ENCODE data around the gene PAMR1. TPM values are rescaled to one million over a fixed set of nuclear protein-coding genes. Genes with fewer than 3 reads are reported as not detected.

PAMR1 gene
- total RNA-seq, 1 experiment from 2014 or later: not detected

GRCh38 chr11:35478471-35479091 is 46.8 kb downstream of the PAMR1 start:
- no peak for DNase-seq (ENCODE audit: low read depth)
- in situ Hi-C loops (cut with HindIII; ENCODE audit: low pct_unique_long_range_greater_than_20kb, low sequenced_read_pairs): no loop called here

DNA sequence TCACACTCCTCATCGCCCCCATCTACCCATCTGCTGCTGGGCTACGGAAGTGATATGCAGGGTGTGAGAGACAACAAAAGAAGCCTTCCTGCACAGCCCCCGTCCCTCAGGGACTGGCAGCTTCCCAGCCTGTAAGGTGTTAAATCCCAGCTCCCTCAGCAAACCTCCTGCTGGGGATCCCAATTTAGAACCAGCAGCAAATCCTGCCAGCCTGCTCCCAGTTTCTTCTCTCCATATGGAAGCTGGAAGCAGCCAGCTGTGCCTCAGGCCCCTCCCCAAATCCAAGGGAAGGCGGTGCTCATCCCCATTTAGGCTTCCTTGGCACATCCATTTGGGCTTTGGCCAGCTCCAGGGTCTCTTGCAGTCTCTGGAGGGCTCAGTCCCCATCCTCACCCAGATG is 47.5 kb downstream of the PAMR1 start:
- in situ Hi-C loops (cut with HindIII; ENCODE audit: low pct_unique_long_range_greater_than_20kb, low sequenced_read_pairs): no loop called here
- DNase-seq (ENCODE audit: low read depth): no peak

- in situ Hi-C loops (cut with HindIII; ENCODE audit: low pct_unique_long_range_greater_than_20kb, low sequenced_read_pairs): no loop called here
- DNase-seq (ENCODE audit: low read depth): no peak
Observed at GRCh38 chr11:35474688-35475087, 50.7 kb downstream of the PAMR1 start.

- in situ Hi-C loops (cut with HindIII; ENCODE audit: low pct_unique_long_range_greater_than_20kb, low sequenced_read_pairs): no loop called here
- DNase-seq (ENCODE audit: low read depth): no peak
Observed at GRCh38 chr11:35473795-35474374, 51.5 kb downstream of the PAMR1 start.

DNA sequence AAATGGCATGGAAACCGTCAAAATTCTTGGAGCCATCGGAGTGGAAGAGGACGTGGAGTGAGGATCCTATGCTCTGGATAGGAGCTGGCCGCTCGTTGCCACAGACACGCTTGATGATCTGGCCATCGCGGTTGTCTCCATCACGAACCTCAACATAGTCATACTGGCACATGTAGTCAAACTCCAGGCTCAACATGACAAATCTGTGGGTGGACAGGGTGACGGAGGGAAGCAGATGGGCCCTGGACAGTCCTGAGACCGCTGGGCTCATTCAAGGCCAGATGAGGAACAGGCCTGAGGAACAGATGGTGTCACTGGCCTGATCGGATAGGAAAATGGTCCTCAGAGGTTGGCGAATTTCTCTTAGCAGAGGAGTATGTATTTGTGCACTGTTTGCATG is 54.8 kb downstream of the PAMR1 start:
- in situ Hi-C loops (cut with HindIII; ENCODE audit: low pct_unique_long_range_greater_than_20kb, low sequenced_read_pairs): no loop called here
- DNase-seq (ENCODE audit: low read depth): no peak

DNA sequence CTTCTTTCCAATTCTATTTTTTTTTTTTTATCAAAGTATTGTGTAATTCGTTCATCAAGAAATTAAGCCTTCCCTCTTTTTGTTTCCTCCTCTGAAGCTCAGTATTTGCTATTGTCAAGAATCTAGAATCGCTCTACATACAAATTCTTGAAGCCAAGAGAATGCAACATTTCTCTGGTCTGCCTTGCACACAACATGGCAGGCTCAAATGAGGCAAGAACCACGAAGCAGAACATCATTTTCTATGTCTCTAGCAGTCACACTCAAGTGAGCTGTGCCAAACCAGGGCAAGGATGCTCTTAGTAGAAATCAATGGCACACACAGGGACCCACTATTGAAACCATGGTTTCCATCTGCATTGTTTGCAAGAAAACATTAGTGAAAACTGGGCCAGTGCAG is 59.4 kb downstream of the PAMR1 start:
- in situ Hi-C loops (cut with HindIII; ENCODE audit: low pct_unique_long_range_greater_than_20kb, low sequenced_read_pairs): no loop called here
- no peak for DNase-seq (ENCODE audit: low read depth)

DNA sequence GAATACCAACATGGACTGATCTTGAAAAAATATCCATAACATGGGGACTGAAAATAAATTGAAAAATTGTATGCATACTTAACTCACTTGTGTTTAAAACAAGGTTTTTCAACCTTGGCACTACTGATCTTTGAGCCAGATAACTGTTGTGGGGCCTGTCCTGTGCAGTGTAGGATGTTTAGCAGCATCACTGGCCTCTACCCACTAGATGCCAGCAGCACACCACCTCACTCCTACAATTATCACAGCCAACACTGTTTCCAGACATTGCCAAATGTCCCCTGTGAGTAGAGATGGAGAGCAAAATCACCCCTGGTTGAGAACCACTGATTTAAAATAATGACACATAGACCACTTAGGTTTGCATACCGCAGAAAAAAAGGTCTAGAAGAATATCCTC is 61.1 kb downstream of the PAMR1 start:
- in situ Hi-C loops (cut with HindIII; ENCODE audit: low pct_unique_long_range_greater_than_20kb, low sequenced_read_pairs): no loop called here
- DNase-seq (ENCODE audit: low read depth): no peak

DNA sequence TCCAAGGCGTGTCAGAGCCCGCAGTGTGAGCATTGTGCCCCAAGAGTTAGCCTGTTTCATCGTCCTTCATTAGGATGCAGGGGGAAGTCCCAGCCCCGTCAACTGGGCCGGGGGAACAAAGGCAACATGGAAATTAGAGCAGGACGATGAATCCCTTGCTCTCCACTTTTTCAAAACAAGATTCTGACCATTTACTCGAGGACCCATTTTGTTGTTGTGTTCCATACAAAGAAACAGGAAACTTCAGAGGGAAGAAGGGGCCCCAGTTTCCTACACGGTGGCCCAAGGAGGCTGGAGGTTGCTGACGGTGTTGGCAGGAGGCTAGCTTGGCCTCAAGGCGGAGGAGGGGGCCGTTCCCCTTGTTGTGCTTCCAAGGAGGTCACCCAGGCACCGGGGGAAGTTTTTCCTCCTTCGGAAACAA is 62.1 kb downstream of the PAMR1 start:
- DNase-seq (ENCODE audit: low read depth): no peak
- in situ Hi-C loops (cut with HindIII; ENCODE audit: low pct_unique_long_range_greater_than_20kb, low sequenced_read_pairs): no loop called here

DNA sequence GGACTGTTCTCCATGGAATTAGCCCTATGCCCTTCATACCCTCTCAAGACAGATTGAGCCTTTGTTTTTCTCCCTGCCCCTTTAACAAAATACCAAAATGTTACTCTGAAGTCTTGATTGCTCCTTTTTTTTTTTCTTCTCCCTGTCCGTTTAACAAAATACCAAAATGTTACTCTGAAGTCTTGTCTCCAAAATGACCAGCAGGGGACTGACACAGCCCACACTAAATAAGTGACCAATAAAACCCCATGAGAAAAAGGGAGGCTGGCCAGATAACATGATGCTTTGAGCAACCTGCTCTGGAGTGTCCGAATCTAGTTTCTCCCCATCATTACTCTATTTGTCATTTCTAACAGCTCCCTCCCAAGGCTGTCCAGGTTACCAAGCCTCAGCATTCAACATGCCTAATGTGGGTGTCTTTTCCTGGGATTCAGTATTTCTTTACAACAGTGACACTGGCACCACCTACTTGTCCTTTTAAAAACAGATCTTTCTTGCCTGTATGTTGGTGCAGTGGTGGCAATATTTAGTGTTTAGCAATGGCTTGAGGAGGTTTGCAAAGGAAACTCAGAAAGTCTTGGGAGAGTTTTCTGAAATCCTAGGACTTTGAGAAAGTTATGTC is 63.4 kb downstream of the PAMR1 start:
- in situ Hi-C loops (cut with HindIII; ENCODE audit: low pct_unique_long_range_greater_than_20kb, low sequenced_read_pairs): no loop called here
- DNase-seq (ENCODE audit: low read depth): no peak

DNA sequence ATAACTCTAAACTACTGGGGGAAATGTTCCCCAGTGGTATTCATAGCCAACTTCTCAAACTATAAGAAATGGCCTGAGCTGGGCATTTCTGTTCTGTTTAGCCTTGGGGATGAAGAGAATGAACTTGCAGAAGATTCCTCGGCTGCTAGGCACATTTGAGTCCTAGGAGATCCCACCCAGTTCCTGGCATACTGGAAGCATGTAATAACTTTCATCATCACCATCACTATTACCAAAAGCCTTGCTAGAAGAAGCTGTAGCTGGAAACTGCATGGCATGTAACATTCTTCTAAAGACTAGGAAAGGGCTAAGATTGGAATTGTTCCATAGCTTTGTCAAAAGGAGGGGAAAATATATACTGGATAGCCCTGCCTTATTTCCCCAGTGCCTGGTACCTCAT is 65.9 kb downstream of the PAMR1 start:
- DNase-seq (ENCODE audit: low read depth): no peak
- in situ Hi-C loops (cut with HindIII; ENCODE audit: low pct_unique_long_range_greater_than_20kb, low sequenced_read_pairs): no loop called here

DNA sequence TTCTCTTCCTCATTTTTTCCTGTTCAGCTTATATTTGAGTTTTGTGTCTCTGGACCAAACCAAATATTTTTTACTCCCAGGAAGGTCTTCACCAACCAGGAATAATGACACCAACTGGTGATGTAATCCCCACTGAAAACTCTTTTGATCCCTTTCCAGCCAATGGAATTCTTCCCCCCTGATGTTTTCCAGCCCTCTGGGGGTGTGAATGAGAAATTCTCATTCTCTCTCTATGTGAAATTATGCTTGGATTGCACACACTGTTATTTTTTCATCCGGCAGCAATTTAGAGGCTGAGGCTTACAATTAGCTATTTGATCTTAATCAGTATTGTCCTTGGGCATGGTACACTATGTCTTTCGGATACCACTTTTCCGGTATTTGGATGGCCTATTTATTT is 66.6 kb downstream of the PAMR1 start:
- in situ Hi-C loops (cut with HindIII; ENCODE audit: low pct_unique_long_range_greater_than_20kb, low sequenced_read_pairs): no loop called here
- DNase-seq (ENCODE audit: low read depth): no peak

DNA sequence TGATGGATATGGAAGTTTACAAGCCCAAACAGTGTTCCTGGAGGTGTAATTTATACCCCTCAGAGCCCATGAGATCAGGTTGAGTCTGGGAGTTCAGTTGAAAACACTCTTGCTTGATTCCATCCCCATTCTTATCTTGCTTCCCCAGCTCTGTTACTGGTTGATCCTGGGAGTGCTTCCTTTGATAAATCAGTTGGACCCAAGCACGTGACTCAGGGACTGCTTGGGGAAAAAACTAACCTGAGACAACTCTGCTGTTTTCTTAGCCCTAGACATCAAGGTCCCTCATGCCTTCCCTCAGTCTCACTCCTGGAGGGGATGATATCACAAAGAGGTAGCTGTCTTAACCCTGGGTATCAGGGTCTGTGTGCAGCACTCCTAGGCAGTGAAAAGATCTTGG is 71.1 kb downstream of the PAMR1 start:
- no peak for DNase-seq (ENCODE audit: low read depth)
- in situ Hi-C loops (cut with HindIII; ENCODE audit: low pct_unique_long_range_greater_than_20kb, low sequenced_read_pairs): no loop called here

GRCh38 chr11:35436581-35437250 is 88.7 kb downstream of the PAMR1 start:
- DNase-seq (ENCODE audit: low read depth): no peak

GRCh38 chr11:35433588-35433987 is 91.8 kb downstream of the PAMR1 start:
- DNase-seq (ENCODE audit: low read depth): no peak
- in situ Hi-C loops (cut with HindIII; ENCODE audit: low pct_unique_long_range_greater_than_20kb, low sequenced_read_pairs): no loop called here

More at GRCh38 chr11:35436581-35437250, 88.7 kb downstream of the PAMR1 start:
- in situ Hi-C loops (cut with HindIII; ENCODE audit: low pct_unique_long_range_greater_than_20kb, low sequenced_read_pairs): no loop called here

DNA sequence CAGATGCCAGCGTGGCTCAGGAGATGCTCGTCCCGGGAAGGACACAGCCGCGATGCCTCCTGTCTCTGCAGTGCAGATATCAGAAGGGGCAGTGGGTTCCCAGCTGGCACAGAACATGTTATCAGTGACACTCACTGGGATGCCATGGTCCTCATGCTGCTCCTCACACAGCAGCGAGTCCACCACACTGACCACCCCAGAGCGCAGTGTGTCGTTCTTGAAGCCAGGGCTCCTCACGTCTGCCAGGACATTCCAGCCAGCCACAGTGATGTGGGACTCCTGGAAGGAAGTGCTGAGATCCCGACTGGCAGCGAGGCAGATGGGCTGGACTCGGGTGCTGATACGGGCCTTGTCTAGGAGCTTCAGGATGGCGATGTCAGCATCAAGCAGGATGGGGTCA is 93.0 kb downstream of the PAMR1 start:
- in situ Hi-C loops (cut with HindIII; ENCODE audit: low pct_unique_long_range_greater_than_20kb, low sequenced_read_pairs): no loop called here
- no peak for DNase-seq (ENCODE audit: low read depth)

- in situ Hi-C loops (cut with HindIII; ENCODE audit: low pct_unique_long_range_greater_than_20kb, low sequenced_read_pairs): no loop called here
- no peak for DNase-seq (ENCODE audit: low read depth)
Observed at GRCh38 chr11:35427071-35427470, 98.3 kb downstream of the PAMR1 start.

DNA sequence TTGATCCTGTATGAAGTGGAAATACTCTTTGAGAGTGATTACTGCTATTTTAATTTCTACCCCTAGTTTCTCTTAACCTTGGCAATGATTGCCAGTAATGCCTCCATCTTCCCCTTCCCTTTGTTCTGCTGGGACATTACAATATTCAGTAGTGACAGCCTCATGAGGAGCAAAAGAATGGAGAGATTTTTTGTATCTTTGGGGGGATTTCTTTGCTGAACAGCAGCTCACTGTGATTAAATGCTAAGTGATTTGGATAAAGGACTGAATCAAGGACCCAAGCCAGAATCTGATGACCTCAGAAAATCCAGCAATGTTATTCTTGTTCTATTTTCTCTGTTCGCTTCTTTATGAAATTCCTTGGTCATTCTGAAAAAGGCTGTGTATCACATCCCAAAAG is 99.1 kb downstream of the PAMR1 start:
- in situ Hi-C loops (cut with HindIII; ENCODE audit: low pct_unique_long_range_greater_than_20kb, low sequenced_read_pairs): no loop called here

DNA sequence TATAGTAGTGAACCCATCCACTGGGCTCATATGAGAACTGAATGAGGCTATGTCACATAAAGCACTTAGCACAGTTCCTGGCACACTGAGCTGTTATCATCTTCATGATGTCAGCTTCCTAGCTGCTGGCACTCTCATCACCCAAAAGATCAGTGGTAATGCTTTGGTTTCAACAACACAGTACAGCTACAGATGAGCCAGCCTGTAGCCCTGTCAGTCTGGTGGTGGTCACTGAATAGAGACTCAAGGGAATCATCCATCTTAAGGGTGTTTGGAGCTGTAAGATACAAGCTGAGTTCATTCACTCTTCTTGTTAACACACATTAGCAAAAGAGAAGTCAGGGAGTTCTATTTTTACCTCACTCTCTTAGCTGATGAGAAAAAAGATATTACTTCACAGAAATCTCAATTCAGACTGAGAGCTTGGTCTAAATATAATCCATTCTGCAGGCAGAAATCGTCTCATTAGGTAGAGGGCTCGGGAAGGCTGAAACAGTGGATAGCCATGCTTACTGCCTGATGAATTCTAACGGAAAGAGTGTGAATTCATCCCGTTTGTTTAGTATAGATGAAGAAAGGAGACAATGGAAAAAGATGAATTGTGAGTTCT is 99.7 kb downstream of the PAMR1 start:
- no peak for DNase-seq (ENCODE audit: low read depth)
- in situ Hi-C loops (cut with HindIII; ENCODE audit: low pct_unique_long_range_greater_than_20kb, low sequenced_read_pairs): no loop called here

More for the DNA sequence above, 99.1 kb downstream of the PAMR1 start:
- DNase-seq (ENCODE audit: low read depth): no peak

All from Caki2 (cell line).